ENCODE data around the gene ARL6.

ARL6 gene

DNA sequence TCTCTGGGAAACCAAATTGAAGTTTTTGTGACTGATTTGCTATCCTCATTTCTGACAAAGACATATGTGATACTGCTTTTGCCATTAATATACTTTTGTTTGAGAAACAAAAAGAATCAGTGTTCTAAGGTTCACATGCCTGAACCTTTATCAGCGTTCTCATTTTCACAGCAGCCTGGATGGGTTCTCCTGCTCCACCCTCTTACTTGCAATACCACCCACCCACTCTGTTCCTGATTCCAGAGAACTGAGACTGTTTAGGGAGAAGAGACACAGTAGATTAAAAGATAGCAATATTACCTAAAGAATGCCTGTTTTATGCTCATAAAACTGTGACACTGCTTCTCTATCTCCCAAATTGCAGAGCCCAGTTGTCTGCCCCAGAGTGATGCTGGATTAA, 25.8 kb upstream of the ARL6 start:
- TF ChIP-seq TCF12 (IDR thresholded peaks at IDR 0.05; ENCODE audit: low read depth) (no peak), CREB1 (IDR thresholded peaks at IDR 0.05; ENCODE audit: low read depth) (no peak), EGR1 (IDR thresholded peaks at IDR 0.05) (no peak), NFIC (IDR thresholded peaks at IDR 0.05) (no peak), TAF1 (IDR thresholded peaks at IDR 0.05; ENCODE audit: low read depth) (no peak), FOXM1 (IDR thresholded peaks at IDR 0.05; ENCODE audit: borderline replicate concordance, low read depth) (no peak), YY1 (IDR thresholded peaks at IDR 0.05; ENCODE audit: low read depth) (no peak), RAD21 (IDR thresholded peaks at IDR 0.05; ENCODE audit: low read depth) (no peak), TEAD4 (IDR thresholded peaks at IDR 0.05) (no peak), EP300 (IDR thresholded peaks at IDR 0.05; ENCODE audit: borderline replicate concordance) (no peak), ZBTB7A (IDR thresholded peaks at IDR 0.05; ENCODE audit: low read depth) (no peak), CEBPB (IDR thresholded peaks at IDR 0.05) (no peak)
- TF ChIP-seq, protein P1, sequence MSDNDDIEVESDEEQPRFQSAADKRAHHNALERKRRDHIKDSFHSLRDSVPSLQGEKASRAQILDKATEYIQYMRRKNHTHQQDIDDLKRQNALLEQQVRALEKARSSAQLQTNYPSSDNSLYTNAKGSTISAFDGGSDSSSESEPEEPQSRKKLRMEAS (IDR thresholded peaks at IDR 0.05): no peak
- TF ChIP-seq, protein P2, sequence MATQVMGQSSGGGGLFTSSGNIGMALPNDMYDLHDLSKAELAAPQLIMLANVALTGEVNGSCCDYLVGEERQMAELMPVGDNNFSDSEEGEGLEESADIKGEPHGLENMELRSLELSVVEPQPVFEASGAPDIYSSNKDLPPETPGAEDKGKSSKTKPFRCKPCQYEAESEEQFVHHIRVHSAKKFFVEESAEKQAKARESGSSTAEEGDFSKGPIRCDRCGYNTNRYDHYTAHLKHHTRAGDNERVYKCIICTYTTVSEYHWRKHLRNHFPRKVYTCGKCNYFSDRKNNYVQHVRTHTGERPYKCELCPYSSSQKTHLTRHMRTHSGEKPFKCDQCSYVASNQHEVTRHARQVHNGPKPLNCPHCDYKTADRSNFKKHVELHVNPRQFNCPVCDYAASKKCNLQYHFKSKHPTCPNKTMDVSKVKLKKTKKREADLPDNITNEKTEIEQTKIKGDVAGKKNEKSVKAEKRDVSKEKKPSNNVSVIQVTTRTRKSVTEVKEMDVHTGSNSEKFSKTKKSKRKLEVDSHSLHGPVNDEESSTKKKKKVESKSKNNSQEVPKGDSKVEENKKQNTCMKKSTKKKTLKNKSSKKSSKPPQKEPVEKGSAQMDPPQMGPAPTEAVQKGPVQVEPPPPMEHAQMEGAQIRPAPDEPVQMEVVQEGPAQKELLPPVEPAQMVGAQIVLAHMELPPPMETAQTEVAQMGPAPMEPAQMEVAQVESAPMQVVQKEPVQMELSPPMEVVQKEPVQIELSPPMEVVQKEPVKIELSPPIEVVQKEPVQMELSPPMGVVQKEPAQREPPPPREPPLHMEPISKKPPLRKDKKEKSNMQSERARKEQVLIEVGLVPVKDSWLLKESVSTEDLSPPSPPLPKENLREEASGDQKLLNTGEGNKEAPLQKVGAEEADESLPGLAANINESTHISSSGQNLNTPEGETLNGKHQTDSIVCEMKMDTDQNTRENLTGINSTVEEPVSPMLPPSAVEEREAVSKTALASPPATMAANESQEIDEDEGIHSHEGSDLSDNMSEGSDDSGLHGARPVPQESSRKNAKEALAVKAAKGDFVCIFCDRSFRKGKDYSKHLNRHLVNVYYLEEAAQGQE (IDR thresholded peaks at IDR 0.05; ENCODE audit: low read depth): no peak
- TF ChIP-seq, protein P3, sequence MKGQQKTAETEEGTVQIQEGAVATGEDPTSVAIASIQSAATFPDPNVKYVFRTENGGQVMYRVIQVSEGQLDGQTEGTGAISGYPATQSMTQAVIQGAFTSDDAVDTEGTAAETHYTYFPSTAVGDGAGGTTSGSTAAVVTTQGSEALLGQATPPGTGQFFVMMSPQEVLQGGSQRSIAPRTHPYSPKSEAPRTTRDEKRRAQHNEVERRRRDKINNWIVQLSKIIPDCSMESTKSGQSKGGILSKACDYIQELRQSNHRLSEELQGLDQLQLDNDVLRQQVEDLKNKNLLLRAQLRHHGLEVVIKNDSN (IDR thresholded peaks at IDR 0.05): no peak

DNA sequence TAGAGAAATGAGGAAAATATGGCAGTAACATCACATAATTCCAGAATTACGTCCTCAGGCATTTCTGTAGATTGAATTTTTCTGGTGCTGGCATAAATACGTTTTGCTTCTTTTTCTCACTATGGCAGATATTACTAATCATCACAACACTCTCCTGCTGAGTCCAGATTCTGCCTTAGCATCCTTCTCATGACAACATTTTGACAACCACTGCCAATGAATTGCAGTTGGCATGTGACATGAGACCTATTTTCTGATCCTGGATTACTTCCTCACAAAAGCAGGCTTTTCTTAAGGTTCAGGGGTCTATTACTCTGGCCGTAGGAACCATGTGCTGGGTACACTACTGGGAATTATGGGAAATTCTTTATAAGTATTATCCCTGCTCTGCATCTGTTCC, 22.5 kb upstream of the ARL6 start:
- TF ChIP-seq RAD21 (IDR thresholded peaks at IDR 0.05; ENCODE audit: low read depth): no peak
- TF ChIP-seq NFIC (IDR thresholded peaks at IDR 0.05): no peak
- no peak for TF ChIP-seq EP300 (IDR thresholded peaks at IDR 0.05; ENCODE audit: borderline replicate concordance)
- TF ChIP-seq, protein P2 (IDR thresholded peaks at IDR 0.05; ENCODE audit: low read depth): no peak
- TF ChIP-seq TEAD4 (IDR thresholded peaks at IDR 0.05): no peak
- TF ChIP-seq TCF12 (IDR thresholded peaks at IDR 0.05; ENCODE audit: low read depth): no peak
- TF ChIP-seq, protein P1 (IDR thresholded peaks at IDR 0.05): no peak
- TF ChIP-seq, protein P3 (IDR thresholded peaks at IDR 0.05): no peak
- TF ChIP-seq ZBTB7A (IDR thresholded peaks at IDR 0.05; ENCODE audit: low read depth): no peak
- no peak for TF ChIP-seq EGR1 (IDR thresholded peaks at IDR 0.05)

DNA sequence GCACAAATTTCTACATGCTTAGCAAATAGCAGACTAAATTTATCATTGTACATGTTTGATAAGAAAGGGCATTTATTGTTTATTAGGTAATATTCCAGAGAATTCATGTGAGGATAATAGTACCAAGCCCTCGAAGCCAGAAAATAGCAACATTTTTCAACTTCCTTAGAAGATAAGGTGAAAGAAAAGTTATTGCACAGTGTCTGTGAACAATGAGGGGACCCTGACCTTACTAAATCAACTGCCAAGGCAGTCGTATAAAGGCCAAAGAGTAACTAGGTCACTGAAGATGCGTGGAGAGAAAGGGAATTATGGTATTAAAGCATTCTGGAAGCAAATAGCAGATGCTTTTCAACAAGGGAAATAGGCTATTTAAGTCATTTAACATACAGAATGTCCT, 20.3 kb upstream of the ARL6 start:
- TF ChIP-seq ZBTB7A (IDR thresholded peaks at IDR 0.05; ENCODE audit: low read depth): no peak
- TF ChIP-seq EGR1 (IDR thresholded peaks at IDR 0.05): no peak
- TF ChIP-seq RAD21 (IDR thresholded peaks at IDR 0.05; ENCODE audit: low read depth): no peak
- TF ChIP-seq, protein P2 (IDR thresholded peaks at IDR 0.05; ENCODE audit: low read depth): no peak
- TF ChIP-seq TEAD4 (IDR thresholded peaks at IDR 0.05): no peak
- TF ChIP-seq YY1 (IDR thresholded peaks at IDR 0.05; ENCODE audit: low read depth): no peak
- TF ChIP-seq, protein P3 (IDR thresholded peaks at IDR 0.05): no peak
- no peak for TF ChIP-seq CEBPB (IDR thresholded peaks at IDR 0.05)
- TF ChIP-seq TAF1 (IDR thresholded peaks at IDR 0.05; ENCODE audit: low read depth): no peak
- TF ChIP-seq EP300 (IDR thresholded peaks at IDR 0.05; ENCODE audit: borderline replicate concordance): no peak
- no peak for TF ChIP-seq NFIC (IDR thresholded peaks at IDR 0.05)
- TF ChIP-seq TCF12 (IDR thresholded peaks at IDR 0.05; ENCODE audit: low read depth): no peak
- no peak for TF ChIP-seq CREB1 (IDR thresholded peaks at IDR 0.05; ENCODE audit: low read depth)
- no peak for TF ChIP-seq FOXM1 (IDR thresholded peaks at IDR 0.05; ENCODE audit: borderline replicate concordance, low read depth)

All from Ishikawa (cell line).